Glutamatergic neuron (in vitro differentiated cells): ENCODE results near the gene RAB30. TPM values are rescaled to one million over a fixed set of nuclear protein-coding genes. Genes with fewer than 3 reads are reported as not detected.
A peak's percentile ranks its signal among the peaks of the same experiment; 100 is the strongest.

Source experiments
- DNase-seq: peaks from one replicate; pipeline ENCODE4 v3.0.0; 2022
- H3K27ac Mint-ChIP-seq: one replicate; pipeline ENCODE4 v1.8.0; 2020; ENCODE audit warnings: mild to moderate bottlenecking, mixed read lengths, inconsistent platforms; ENCODE audit not compliant: unreplicated experiment
- H3K27me3 Mint-ChIP-seq: one replicate; pipeline ENCODE4 v1.8.0; 2020; ENCODE audit warnings: mild to moderate bottlenecking, moderate library complexity, mixed read lengths, inconsistent platforms; ENCODE audit not compliant: unreplicated experiment
- H3K36me3 Mint-ChIP-seq: one replicate; pipeline ENCODE4 v1.8.0; 2020; ENCODE audit warnings: mild to moderate bottlenecking, mixed read lengths, inconsistent platforms; ENCODE audit not compliant: unreplicated experiment
- H3K4me1 Mint-ChIP-seq: one replicate; pipeline ENCODE4 v1.8.0; 2020; ENCODE audit warnings: mild to moderate bottlenecking, low read depth, mixed read lengths, inconsistent platforms; ENCODE audit not compliant: unreplicated experiment
- H3K4me3 Mint-ChIP-seq: one replicate; pipeline ENCODE4 v1.8.0; 2020; ENCODE audit warnings: mild to moderate bottlenecking, mixed read lengths, inconsistent platforms; ENCODE audit not compliant: unreplicated experiment
- H3K9me3 Mint-ChIP-seq: one replicate; pipeline ENCODE4 v1.8.0; 2020; ENCODE audit warnings: mild to moderate bottlenecking, moderate library complexity, mixed read lengths, inconsistent platforms; ENCODE audit not compliant: unreplicated experiment
- CTCF ChIP-seq: fragments of 200-600 bp; sonication (generic); IDR thresholded peaks from one replicate; pipeline ENCODE4 v1.5.0; 2021; ENCODE audit not compliant: partially characterized antibody, unreplicated experiment
- total RNA-seq: library from RNA; stranded (reverse); fragmentation: NEBNext Ultra II Directional; extraction: Animal tissue kit (Norgen Biotek cat#: 25700); gene quantifications from one replicate; pipeline ENCODE4 v1.2.1, GENCODE V29; 2021; ENCODE audit not compliant: unreplicated experiment

RAB30 gene
- total RNA-seq, 1 donor from 2014 or later, result 59.4 TPM

- Mint-ChIP-seq H3K9me3 (peaks cover 2% of the 10 kb centered on the region), H3K4me1 (peaks cover 16% of the 10 kb centered on the region), H3K27ac (peak overlapping the region; percentile 71), H3K36me3 (no peaks in the 10 kb centered on the region), H3K4me3 (peak overlapping the region; percentile 13), H3K27me3 (peaks cover 4% of the 10 kb centered on the region)
- TF ChIP-seq CTCF, result no peak
- DNase-seq, result no peak
These were observed 81.9 kb downstream of the RAB30 start for GRCh38 chr11:82989628-82990404.

- Mint-ChIP-seq H3K9me3 (peaks cover 3% of the 10 kb centered on the region), H3K4me3 (no peak overlapping the region), H3K36me3 (no peaks in the 10 kb centered on the region), H3K27ac (peak overlapping the region; percentile 54), H3K27me3 (peaks cover 4% of the 10 kb centered on the region), H3K4me1 (peaks cover 15% of the 10 kb centered on the region)
- TF ChIP-seq CTCF, result no peak
- no peak for DNase-seq
These were observed 82.6 kb downstream of the RAB30 start for GRCh38 chr11:82988936-82989627.

- Mint-ChIP-seq H3K9me3 (peaks cover 3% of the 10 kb centered on the region), H3K4me1 (peaks cover 15% of the 10 kb centered on the region), H3K27me3 (peaks cover 4% of the 10 kb centered on the region), H3K27ac (no peak overlapping the region), H3K4me3 (no peak overlapping the region), H3K36me3 (no peaks in the 10 kb centered on the region)
- no peak for DNase-seq
- no peak for TF ChIP-seq CTCF
These were observed 83.7 kb downstream of the RAB30 start for GRCh38 chr11:82987997-82988396.

- Mint-ChIP-seq H3K4me3 (no peak overlapping the region), H3K27ac (no peak overlapping the region), H3K4me1 (peaks cover 15% of the 10 kb centered on the region), H3K36me3 (no peaks in the 10 kb centered on the region), H3K9me3 (peaks cover 3% of the 10 kb centered on the region), H3K27me3 (peaks cover 2% of the 10 kb centered on the region)
- DNase-seq, result no peak
- no peak for TF ChIP-seq CTCF
These were observed 85.3 kb downstream of the RAB30 start for GRCh38 chr11:82986446-82986845.

- peaks cover 3% of the 10 kb centered on the region for H3K9me3 Mint-ChIP-seq
- H3K4me1 Mint-ChIP-seq, result peaks cover 2% of the 10 kb centered on the region
- DNase-seq, result no peak
- no peaks in the 10 kb centered on the region for H3K36me3 Mint-ChIP-seq
- peaks cover 2% of the 10 kb centered on the region for H3K27me3 Mint-ChIP-seq
- no peak overlapping the region for H3K27ac Mint-ChIP-seq
- H3K4me3 Mint-ChIP-seq, result no peak overlapping the region
- no peak for TF ChIP-seq CTCF
These were observed 89.8 kb downstream of the RAB30 start for GRCh38 chr11:82981852-82982251.
